AML-193 (cell line): ENCODE data around the gene CA11.
"Not testable (repeated sequence)": the region's sequence is repeated elsewhere in the genome, so short reads cannot be mapped to it uniquely, and the experiment has no call there.

Source experiments
- DNase-seq, 2 experiments: peaks; one replicate each; lab custom pipeline; 2025; lab: John Stamatoyannopoulos, UW

The CA11 gene

GRCh38 chr19:48642862-48643261, 3.1 kb downstream of the CA11 start:
- no peak for DNase-seq

- DNase-seq: no peak
Measured at GRCh38 chr19:48641850-48642249, 4.1 kb downstream of the CA11 start.

- no peak for DNase-seq
Measured at GRCh38 chr19:48639483-48640375, 6.3 kb downstream of the CA11 start.

GRCh38 chr19:48638831-48639381, 7.1 kb downstream of the CA11 start:
- DNase-seq: no peak

- DNase-seq: peak; percentile 80 to 88
Measured at GRCh38 chr19:48637948-48638830, 7.8 kb downstream of the CA11 start.

- peak; percentile 100 for DNase-seq
Measured at GRCh38 chr19:48637449-48637947, 8.5 kb downstream of the CA11 start.

- no peak for DNase-seq
Measured at GRCh38 chr19:48636859-48637448, 9.0 kb downstream of the CA11 start, which contains the start of gene DBP. Gene DBP, minus strand, starts transcription at chr19:48637379. Its CDS starts 385 bp downstream, at chr19:48636994.

GRCh38 chr19:48635966-48636858, 9.8 kb downstream of the CA11 start:
- no peak for DNase-seq

- DNase-seq: peak; percentile 26 to 52
Measured at GRCh38 chr19:48635263-48635965, 10.6 kb downstream of the CA11 start.

- peak; percentile 91 to 92 for DNase-seq
Measured at GRCh38 chr19:48634424-48635262, 11.3 kb downstream of the CA11 start.

GRCh38 chr19:48634036-48634342, 12.0 kb downstream of the CA11 start:
- DNase-seq: no peak

GRCh38 chr19:48633148-48634035, 12.6 kb downstream of the CA11 start:
- no peak for DNase-seq

- no peak for DNase-seq
Measured at GRCh38 chr19:48632692-48633147, 13.3 kb downstream of the CA11 start.

- DNase-seq: not testable (repeated sequence)
Measured at GRCh38 chr19:48632286-48632685, 13.7 kb downstream of the CA11 start.

- DNase-seq: no peak
Measured at GRCh38 chr19:48631225-48631624, 14.8 kb downstream of the CA11 start.

GRCh38 chr19:48630296-48631063, 15.5 kb downstream of the CA11 start:
- no peak for DNase-seq

- DNase-seq: no peak
Measured at GRCh38 chr19:48629599-48630295, 16.2 kb downstream of the CA11 start.
